ENCODE results near the gene KIAA1755.

Gene KIAA1755

DNA sequence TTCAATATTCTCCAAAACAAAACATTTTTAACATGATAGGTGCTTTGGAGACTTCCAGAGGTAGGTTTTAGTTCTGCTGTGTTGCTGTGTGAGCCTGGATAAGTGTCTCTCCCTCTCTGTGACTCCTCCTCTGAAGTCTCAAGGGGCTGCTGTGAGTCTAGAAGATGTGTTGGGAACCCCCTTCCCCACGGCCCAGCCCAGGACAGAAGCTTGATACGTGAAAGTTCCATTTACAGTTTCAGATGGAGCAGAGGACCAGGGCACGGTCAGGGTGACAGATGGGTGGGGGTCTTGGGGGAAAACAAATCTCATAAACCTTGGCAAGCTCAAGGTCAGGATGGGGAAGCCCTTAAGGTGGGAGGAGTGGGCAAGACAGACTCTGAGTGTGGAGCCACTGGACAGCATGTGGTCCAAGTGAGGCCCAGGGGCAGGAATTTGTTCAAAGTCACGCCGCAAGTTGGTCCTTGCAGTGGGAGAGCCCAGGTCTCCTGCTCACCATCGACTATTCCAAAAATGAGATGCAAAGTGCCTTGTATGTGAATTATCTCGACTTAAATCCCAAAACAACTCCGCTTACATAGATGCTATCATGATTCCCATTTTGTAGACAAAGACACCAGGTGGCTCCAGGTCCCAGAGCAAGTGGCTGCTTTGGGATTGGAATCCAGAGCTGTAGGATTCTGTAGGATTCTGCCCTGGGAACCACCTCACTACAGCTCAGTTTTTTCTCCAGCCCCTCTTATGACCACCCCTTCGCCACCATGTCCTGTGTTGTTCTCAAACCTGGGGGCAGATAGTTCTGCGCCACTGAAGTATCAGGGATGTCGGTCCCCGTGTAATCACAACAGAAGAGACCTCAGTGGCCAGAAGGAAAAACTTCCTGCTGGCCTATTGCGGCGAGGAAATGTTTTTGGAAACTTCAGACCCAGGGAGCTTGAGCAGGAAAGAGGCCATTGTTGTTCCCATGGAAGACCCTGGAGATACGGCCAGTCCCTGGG lies 97.4 kb downstream of the KIAA1755 start:
- DNase-seq (ENCODE audit: low read depth), result no peak
- in situ Hi-C loops (cut with HindIII; ENCODE audit: low sequenced_read_pairs), result no loop called here
- TF ChIP-seq, protein P1, sequence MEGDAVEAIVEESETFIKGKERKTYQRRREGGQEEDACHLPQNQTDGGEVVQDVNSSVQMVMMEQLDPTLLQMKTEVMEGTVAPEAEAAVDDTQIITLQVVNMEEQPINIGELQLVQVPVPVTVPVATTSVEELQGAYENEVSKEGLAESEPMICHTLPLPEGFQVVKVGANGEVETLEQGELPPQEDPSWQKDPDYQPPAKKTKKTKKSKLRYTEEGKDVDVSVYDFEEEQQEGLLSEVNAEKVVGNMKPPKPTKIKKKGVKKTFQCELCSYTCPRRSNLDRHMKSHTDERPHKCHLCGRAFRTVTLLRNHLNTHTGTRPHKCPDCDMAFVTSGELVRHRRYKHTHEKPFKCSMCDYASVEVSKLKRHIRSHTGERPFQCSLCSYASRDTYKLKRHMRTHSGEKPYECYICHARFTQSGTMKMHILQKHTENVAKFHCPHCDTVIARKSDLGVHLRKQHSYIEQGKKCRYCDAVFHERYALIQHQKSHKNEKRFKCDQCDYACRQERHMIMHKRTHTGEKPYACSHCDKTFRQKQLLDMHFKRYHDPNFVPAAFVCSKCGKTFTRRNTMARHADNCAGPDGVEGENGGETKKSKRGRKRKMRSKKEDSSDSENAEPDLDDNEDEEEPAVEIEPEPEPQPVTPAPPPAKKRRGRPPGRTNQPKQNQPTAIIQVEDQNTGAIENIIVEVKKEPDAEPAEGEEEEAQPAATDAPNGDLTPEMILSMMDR (IDR thresholded peaks at IDR 0.05; ENCODE audit: low read depth, low read length, missing control alignments), result no peak
- H3K4me3 ChIP-seq (ENCODE audit: low read depth, low read length), result peak overlapping the region; percentile 4

DNA sequence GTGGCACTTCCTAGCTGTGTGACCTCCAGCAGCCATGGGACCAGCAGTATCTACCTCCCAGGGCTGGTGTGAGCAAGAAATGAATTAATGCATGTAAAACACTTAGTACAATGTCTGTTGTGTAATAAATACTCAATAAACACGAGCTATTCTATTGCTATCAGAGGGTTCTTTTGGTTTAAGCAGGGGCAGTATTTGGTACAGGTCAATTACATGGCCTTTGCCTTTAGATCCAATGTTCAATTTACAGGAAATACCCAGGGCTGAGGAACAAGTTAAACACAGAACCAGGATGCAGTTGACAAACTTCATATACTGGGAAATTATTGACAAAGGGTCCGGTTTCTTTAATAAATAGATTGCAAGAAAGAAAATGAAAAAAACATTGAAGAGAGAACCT lies 98.4 kb downstream of the KIAA1755 start:
- in situ Hi-C loops (cut with HindIII; ENCODE audit: low sequenced_read_pairs), result no loop called here
- TF ChIP-seq, protein P1 (IDR thresholded peaks at IDR 0.05; ENCODE audit: low read depth, low read length, missing control alignments), result no peak
- no peak overlapping the region for H3K4me3 ChIP-seq (ENCODE audit: low read depth, low read length)
- no peak for DNase-seq (ENCODE audit: low read depth)

DNA sequence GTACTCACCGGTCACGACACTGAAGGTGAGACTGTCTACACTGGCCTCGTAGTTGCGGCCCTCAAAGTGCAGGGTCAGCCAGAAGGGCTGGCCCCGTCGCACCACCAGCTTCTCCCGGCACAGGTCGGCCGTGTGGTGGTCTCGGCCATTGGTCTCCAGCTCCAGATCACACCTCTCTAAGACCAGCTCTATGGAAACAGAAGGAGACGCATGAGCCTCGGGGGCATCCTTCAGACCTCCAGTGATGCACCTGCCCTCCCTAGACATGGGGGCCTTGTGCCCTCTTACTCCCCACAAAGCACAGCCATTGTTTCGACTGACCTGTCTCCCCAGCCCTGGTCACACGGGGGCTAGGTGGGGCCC lies 99.1 kb downstream of the KIAA1755 start:
- TF ChIP-seq, protein P1 (IDR thresholded peaks at IDR 0.05; ENCODE audit: low read depth, low read length, missing control alignments), result no peak
- no peak overlapping the region for H3K4me3 ChIP-seq (ENCODE audit: low read depth, low read length)
- no peak for DNase-seq (ENCODE audit: low read depth)
- in situ Hi-C loops (cut with HindIII; ENCODE audit: low sequenced_read_pairs), result no loop called here

All from astrocyte of the cerebellum (primary cell).